HCT116 (cell line): ENCODE results near the gene LIMK2. TPM values are rescaled to one million over a fixed set of nuclear protein-coding genes. Genes with fewer than 3 reads are reported as not detected.

Source experiments
- ATAC-seq: fragments of 200-7000 bp; cut with Tn5 transposase; 2 replicates; pipeline ENCODE4 v1.9.1; 2020; ENCODE audit warnings: mild to moderate bottlenecking, moderate library complexity
- BruUV-seq: library from RNA; stranded (reverse); fragments of 400-500 nt; replicated peaks from 2 replicates; lab custom pipeline; 2021; lab: Mats Ljungman, UMichigan
- CTCF ChIA-PET: fragments of 300-600 bp; sonication (Branson Sonifier 250); formaldehyde crosslinking; loops from one replicate; lab custom pipeline; 2021; ENCODE audit warnings: antibody characterized with exemption; lab: Charles Lee
- POLR2A ChIA-PET: fragments of 300-600, 350-600 bp; sonication (Branson Sonifier 250); formaldehyde crosslinking; loops from one replicate; lab custom pipeline; 2021; ENCODE audit warnings: antibody characterized with exemption; lab: Charles Lee
- RAD21 ChIA-PET, 2 experiments: fragments of 300-600 bp; sonication (Branson Sonifier 250); formaldehyde crosslinking; loops; one replicate each; lab custom pipeline; 2023; ENCODE audit warnings: low total read pairs in 2 of 2; ENCODE audit not compliant: uncharacterized antibody in 2 of 2, unreplicated experiment in 2 of 2, low non-redundant PET in 1 of 2; lab: Charles Lee
- DNase-seq: peaks from one replicate; pipeline ENCODE4 v3.0.0-alpha.2; 2010; ENCODE audit warnings: low read depth, low spot score
- H2AFZ ChIP-seq: fragments of 200-600 bp; shearing (Covaris generic), sonication (generic); 2 replicates; pipeline ENCODE4 v1.6.1; 2017; ENCODE audit warnings: low read depth, mixed run types, mixed read lengths, antibody characterized with exemption, low read length; ENCODE audit not compliant: poor library complexity, severe bottlenecking
- H3K27ac ChIP-seq: 2 replicates; pipeline ENCODE4 v1.5.1; 2012; ENCODE audit warnings: low read depth, low read length
- H3K27me3 ChIP-seq: fragments of 200-600 bp; sonication (generic); 2 replicates; pipeline ENCODE4 v1.6.1; 2016; ENCODE audit warnings: mixed run types, low read length, mixed read lengths; ENCODE audit not compliant: insufficient read depth
- H3K36me3 ChIP-seq, 2 experiments: fragments of 200-500 bp in 1 of 2; fragments of 200-600 bp in 1 of 2; sonication (Bioruptor generic) in 1 of 2; sonication (generic) in 1 of 2; 2 replicates each; pipeline versions ENCODE4 v1.5.1 to v1.6.1; 2014 to 2016; ENCODE audit warnings: low read length in 2 of 2, inconsistent platforms in 1 of 2, mixed read lengths in 1 of 2, mixed run types in 1 of 2; ENCODE audit not compliant: insufficient read depth in 2 of 2, control insufficient read depth in 1 of 2
- H3K4me1 ChIP-seq, 2 experiments: fragments of 200-600 bp in 1 of 2; sonication (generic) in 1 of 2; 2 replicates each; pipeline versions ENCODE4 v1.5.1 to v1.6.1; 2012 to 2017; ENCODE audit warnings: low read length in 2 of 2, inconsistent platforms in 1 of 2, mild to moderate bottlenecking in 1 of 2, mixed read lengths in 1 of 2, mixed run types in 1 of 2, moderate library complexity in 1 of 2; ENCODE audit not compliant: insufficient read depth in 2 of 2, control insufficient read depth in 1 of 2
- H3K4me2 ChIP-seq: fragments of 200-600 bp; sonication (generic); 2 replicates; pipeline ENCODE4 v1.6.1; 2017; ENCODE audit warnings: mixed run types, low read length, mixed read lengths
- H3K4me3 ChIP-seq, 2 experiments: fragments of 200-600 bp in 1 of 2; sonication (generic) in 1 of 2; replicated peaks in 1 of 2; 2 replicates each; pipeline ENCODE4 v1.5.1; 2011 to 2016; ENCODE audit warnings: low read length in 2 of 2, control low read depth in 1 of 2, low read depth in 1 of 2, mild to moderate bottlenecking in 1 of 2, mixed read lengths in 1 of 2, mixed run types in 1 of 2
- H3K79me2 ChIP-seq: fragments of 200-600 bp; sonication (generic); 2 replicates; pipeline ENCODE4 v1.6.1; 2017; ENCODE audit warnings: mild to moderate bottlenecking, mixed run types, low read length, moderate library complexity, mixed read lengths; ENCODE audit not compliant: insufficient read depth
- H3K9ac ChIP-seq: fragments of 200-600 bp; sonication (generic); 2 replicates; pipeline ENCODE4 v1.6.1; 2016; ENCODE audit warnings: low read length, mixed read lengths
- H3K9me2 ChIP-seq: fragments of 200-600 bp; sonication (generic), shearing (Covaris generic); 2 replicates; pipeline ENCODE4 v1.6.1; 2017; ENCODE audit warnings: mixed run types, mild to moderate bottlenecking, moderate library complexity; ENCODE audit not compliant: insufficient read depth
- H3K9me3 ChIP-seq, 2 experiments: fragments of 200-500 bp in 1 of 2; fragments of 200-600 bp in 1 of 2; sonication (Bioruptor generic) in 1 of 2; sonication (generic) in 1 of 2; 2 replicates each; pipeline ENCODE4 v1.6.1; 2014 to 2017; ENCODE audit warnings: low read length in 2 of 2, mixed read lengths in 2 of 2, inconsistent platforms in 1 of 2, low read depth in 1 of 2, mild to moderate bottlenecking in 1 of 2, mixed run types in 1 of 2, moderate library complexity in 1 of 2; ENCODE audit not compliant: control insufficient read depth in 1 of 2, insufficient read depth in 1 of 2
- H4K20me1 ChIP-seq: fragments of 200-600 bp; sonication (generic), shearing (Covaris generic); 2 replicates; pipeline ENCODE4 v1.6.1; 2017; ENCODE audit warnings: mixed run types, mild to moderate bottlenecking, moderate library complexity; ENCODE audit not compliant: insufficient read depth
- ATF3 ChIP-seq: IDR thresholded peaks from 2 replicates; pipeline ENCODE4 v1.6.1; 2012
- CEBPB ChIP-seq: IDR thresholded peaks from 2 replicates; pipeline ENCODE4 v1.6.1; 2012; ENCODE audit warnings: low read depth
- EGR1 ChIP-seq: IDR thresholded peaks from 2 replicates; pipeline ENCODE4 v1.6.1; 2012; ENCODE audit warnings: low read depth
- EZH2 ChIP-seq: fragments of 200-600 bp; sonication (generic); IDR thresholded peaks from 2 replicates; pipeline ENCODE4 v1.6.1; 2017; ENCODE audit warnings: antibody characterized with exemption, mixed run types
- EZH2phosphoT487 ChIP-seq: fragments of 200-600 bp; IDR thresholded peaks from 2 replicates; pipeline ENCODE4 v1.6.1; 2018; ENCODE audit warnings: antibody characterized with exemption, borderline replicate concordance
- FOSL1 ChIP-seq: IDR thresholded peaks from 2 replicates; pipeline ENCODE4 v1.6.1; 2012; ENCODE audit warnings: low read depth
- MAX ChIP-seq: IDR thresholded peaks from 2 replicates; pipeline ENCODE4 v1.6.1; 2012
- POLR2AphosphoS5 ChIP-seq: IDR thresholded peaks from 2 replicates; pipeline ENCODE4 v1.6.1; 2011; ENCODE audit warnings: mild to moderate bottlenecking, low read depth, low read length, moderate library complexity
- RAD21 ChIP-seq: IDR thresholded peaks from 2 replicates; pipeline ENCODE4 v1.6.1; 2012; ENCODE audit warnings: low read depth, mild to moderate bottlenecking
- YY1 ChIP-seq: IDR thresholded peaks from 2 replicates; pipeline ENCODE4 v1.6.1; 2011; ENCODE audit warnings: low read length, low read depth, moderate library complexity, mild to moderate bottlenecking; ENCODE audit not compliant: insufficient replicate concordance; ENCODE audit errors: extremely low read depth
- ZBTB33 ChIP-seq: IDR thresholded peaks from 2 replicates; pipeline ENCODE4 v1.6.1; 2011; ENCODE audit warnings: mild to moderate bottlenecking, low read length, moderate library complexity; ENCODE audit not compliant: insufficient replicate concordance; ENCODE audit errors: extremely low read depth
- ZNF274 ChIP-seq: fragments of 200-500 bp; sonication (Bioruptor generic); IDR thresholded peaks from 2 replicates; pipeline ENCODE4 v1.6.1; 2014; ENCODE audit warnings: mild to moderate bottlenecking, low read depth, low read length, inconsistent platforms
- intact Hi-C: fragments of 100-400 bp; cut with micrococcal nuclease; formaldehyde crosslinking; loops from 2 replicates; pipeline ENCODE4 v1.10.0; 2022
- total RNA-seq: library from RNA; stranded (reverse); gene quantifications from one replicate; pipeline ENCODE4 v1.2.1, GENCODE V29; 2021; ENCODE audit not compliant: unreplicated experiment
- TF ChIP-seq, protein P1 (sequence below), 3 experiments: fragments of 200-600 bp in 1 of 3; sonication (generic) in 1 of 3; IDR thresholded peaks in 2 of 3; conservative IDR thresholded peaks in 1 of 3; 2 replicates each; pipeline ENCODE4 v1.5.1; 2012 to 2017; ENCODE audit warnings: low read depth in 2 of 3, low read length in 2 of 3, antibody characterized with exemption in 1 of 3, borderline replicate concordance in 1 of 3, control low read depth in 1 of 3, mild to moderate bottlenecking in 1 of 3, mixed read lengths in 1 of 3, mixed run types in 1 of 3, moderate library complexity in 1 of 3; ENCODE audit not compliant: insufficient read depth in 1 of 3
- TF ChIP-seq, protein P2 (sequence below): IDR thresholded peaks from 2 replicates; pipeline ENCODE4 v1.6.1; 2012; ENCODE audit warnings: low read depth

LIMK2 gene
- total RNA-seq, 1 experiment from 2014 or later, result 21.9 TPM

- H3K36me3 ChIP-seq, result no peaks in the 10 kb centered on the region
- no peaks in the 10 kb centered on the region for H3K9me3 ChIP-seq
- ChIA-PET POLR2A (no interaction called here), RAD21 (no interaction called here), CTCF (no interaction called here)
- H2AFZ ChIP-seq, result no peak overlapping the region
- no peak overlapping the region for H3K4me3 ChIP-seq
- no peak overlapping the region for H3K27ac ChIP-seq
- peaks cover 0 to 7% of the 10 kb centered on the region in 2 experiments; a peak in 1 of 4 replicates for H3K4me1 ChIP-seq
- ATAC-seq (no peak), DNase-seq (no peak)
- BruUV-seq, result no TSS peak
- no peak overlapping the region for H3K9ac ChIP-seq
- H4K20me1 ChIP-seq, result no peaks in the 10 kb centered on the region
- intact Hi-C loops, result no loop called here
- H3K9me2 ChIP-seq, result no peaks in the 10 kb centered on the region
- H3K4me2 ChIP-seq, result no peak overlapping the region
- H3K27me3 ChIP-seq, result no peaks in the 10 kb centered on the region
- H3K79me2 ChIP-seq, result peaks cover 71% of the 10 kb centered on the region
- TF ChIP-seq ZNF274, result no peak
- TF ChIP-seq, protein P1, sequence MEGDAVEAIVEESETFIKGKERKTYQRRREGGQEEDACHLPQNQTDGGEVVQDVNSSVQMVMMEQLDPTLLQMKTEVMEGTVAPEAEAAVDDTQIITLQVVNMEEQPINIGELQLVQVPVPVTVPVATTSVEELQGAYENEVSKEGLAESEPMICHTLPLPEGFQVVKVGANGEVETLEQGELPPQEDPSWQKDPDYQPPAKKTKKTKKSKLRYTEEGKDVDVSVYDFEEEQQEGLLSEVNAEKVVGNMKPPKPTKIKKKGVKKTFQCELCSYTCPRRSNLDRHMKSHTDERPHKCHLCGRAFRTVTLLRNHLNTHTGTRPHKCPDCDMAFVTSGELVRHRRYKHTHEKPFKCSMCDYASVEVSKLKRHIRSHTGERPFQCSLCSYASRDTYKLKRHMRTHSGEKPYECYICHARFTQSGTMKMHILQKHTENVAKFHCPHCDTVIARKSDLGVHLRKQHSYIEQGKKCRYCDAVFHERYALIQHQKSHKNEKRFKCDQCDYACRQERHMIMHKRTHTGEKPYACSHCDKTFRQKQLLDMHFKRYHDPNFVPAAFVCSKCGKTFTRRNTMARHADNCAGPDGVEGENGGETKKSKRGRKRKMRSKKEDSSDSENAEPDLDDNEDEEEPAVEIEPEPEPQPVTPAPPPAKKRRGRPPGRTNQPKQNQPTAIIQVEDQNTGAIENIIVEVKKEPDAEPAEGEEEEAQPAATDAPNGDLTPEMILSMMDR (IDR thresholded peaks at IDR 0.05 in 2 of 3, conservative IDR thresholded peaks at IDR 0.05 in 1 of 3; ENCODE audit: borderline replicate concordance in 1 of 3, insufficient read depth in 1 of 3, low read depth in 2 of 3, low read length in 2 of 3), result no peak
- TF ChIP-seq CEBPB, result no peak
- no peak for TF ChIP-seq MAX
- no peak for TF ChIP-seq FOSL1
- TF ChIP-seq EZH2, result no peak
- TF ChIP-seq POLR2AphosphoS5, result no peak
- TF ChIP-seq ZBTB33, result no peak
- TF ChIP-seq EGR1, result no peak
- TF ChIP-seq, protein P2, sequence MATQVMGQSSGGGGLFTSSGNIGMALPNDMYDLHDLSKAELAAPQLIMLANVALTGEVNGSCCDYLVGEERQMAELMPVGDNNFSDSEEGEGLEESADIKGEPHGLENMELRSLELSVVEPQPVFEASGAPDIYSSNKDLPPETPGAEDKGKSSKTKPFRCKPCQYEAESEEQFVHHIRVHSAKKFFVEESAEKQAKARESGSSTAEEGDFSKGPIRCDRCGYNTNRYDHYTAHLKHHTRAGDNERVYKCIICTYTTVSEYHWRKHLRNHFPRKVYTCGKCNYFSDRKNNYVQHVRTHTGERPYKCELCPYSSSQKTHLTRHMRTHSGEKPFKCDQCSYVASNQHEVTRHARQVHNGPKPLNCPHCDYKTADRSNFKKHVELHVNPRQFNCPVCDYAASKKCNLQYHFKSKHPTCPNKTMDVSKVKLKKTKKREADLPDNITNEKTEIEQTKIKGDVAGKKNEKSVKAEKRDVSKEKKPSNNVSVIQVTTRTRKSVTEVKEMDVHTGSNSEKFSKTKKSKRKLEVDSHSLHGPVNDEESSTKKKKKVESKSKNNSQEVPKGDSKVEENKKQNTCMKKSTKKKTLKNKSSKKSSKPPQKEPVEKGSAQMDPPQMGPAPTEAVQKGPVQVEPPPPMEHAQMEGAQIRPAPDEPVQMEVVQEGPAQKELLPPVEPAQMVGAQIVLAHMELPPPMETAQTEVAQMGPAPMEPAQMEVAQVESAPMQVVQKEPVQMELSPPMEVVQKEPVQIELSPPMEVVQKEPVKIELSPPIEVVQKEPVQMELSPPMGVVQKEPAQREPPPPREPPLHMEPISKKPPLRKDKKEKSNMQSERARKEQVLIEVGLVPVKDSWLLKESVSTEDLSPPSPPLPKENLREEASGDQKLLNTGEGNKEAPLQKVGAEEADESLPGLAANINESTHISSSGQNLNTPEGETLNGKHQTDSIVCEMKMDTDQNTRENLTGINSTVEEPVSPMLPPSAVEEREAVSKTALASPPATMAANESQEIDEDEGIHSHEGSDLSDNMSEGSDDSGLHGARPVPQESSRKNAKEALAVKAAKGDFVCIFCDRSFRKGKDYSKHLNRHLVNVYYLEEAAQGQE, result no peak
- no peak for TF ChIP-seq ATF3
- TF ChIP-seq EZH2phosphoT487, result no peak
- TF ChIP-seq YY1, result no peak
- TF ChIP-seq RAD21, result no peak
Observed at GRCh38 chr22:31221084-31221483, 9.0 kb downstream of the LIMK2 start.
